ENCODE data around the gene YJEFN3.

DNA sequence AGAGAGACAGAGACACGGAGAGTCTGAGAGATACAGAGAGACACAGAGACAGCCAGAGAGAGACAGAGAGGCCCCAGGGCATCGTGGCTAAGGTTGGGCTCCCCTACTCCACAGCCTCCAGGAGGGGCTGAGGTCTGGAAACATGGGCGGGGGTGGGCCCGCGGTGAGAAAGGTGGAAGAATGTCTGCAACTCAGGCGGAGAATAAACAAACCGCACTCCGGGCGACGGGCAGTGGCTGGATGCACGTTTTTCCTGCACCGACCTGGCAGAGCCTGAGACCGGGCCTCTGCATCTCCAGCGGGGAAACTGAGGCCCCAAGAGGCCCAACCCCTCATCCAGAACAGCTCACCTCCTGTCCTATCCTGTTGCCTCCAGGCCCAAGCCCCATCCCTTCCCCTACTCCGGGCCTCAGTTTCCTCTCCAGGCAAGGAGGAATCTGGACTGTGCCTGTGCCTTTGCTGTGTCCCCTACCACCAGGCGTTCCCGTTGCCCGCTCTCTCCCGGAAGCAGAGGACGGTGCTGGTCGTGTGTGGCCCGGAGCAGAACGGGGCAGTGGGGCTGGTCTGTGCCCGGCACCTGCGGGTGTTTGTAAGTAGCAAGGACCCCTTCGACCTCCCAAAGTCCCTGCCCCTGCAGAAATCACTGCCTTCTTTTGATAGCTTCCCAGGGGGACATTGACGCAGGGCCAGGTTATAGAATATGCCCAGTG is 6.0 kb downstream of the YJEFN3 start:
- TF ChIP-seq, protein P1, sequence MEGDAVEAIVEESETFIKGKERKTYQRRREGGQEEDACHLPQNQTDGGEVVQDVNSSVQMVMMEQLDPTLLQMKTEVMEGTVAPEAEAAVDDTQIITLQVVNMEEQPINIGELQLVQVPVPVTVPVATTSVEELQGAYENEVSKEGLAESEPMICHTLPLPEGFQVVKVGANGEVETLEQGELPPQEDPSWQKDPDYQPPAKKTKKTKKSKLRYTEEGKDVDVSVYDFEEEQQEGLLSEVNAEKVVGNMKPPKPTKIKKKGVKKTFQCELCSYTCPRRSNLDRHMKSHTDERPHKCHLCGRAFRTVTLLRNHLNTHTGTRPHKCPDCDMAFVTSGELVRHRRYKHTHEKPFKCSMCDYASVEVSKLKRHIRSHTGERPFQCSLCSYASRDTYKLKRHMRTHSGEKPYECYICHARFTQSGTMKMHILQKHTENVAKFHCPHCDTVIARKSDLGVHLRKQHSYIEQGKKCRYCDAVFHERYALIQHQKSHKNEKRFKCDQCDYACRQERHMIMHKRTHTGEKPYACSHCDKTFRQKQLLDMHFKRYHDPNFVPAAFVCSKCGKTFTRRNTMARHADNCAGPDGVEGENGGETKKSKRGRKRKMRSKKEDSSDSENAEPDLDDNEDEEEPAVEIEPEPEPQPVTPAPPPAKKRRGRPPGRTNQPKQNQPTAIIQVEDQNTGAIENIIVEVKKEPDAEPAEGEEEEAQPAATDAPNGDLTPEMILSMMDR (IDR thresholded peaks at IDR 0.05; ENCODE audit: low read depth, low read length) = no peak
- TF ChIP-seq EZH2phosphoT487 (IDR thresholded peaks at IDR 0.05; ENCODE audit: low read depth) = no peak
